HK-2 (cell line): Measurements from ENCODE around the gene CLRN3.

Source experiments
- DNase-seq: peaks from one replicate; pipeline ENCODE4 v3.0.0-alpha.2; 2018; ENCODE audit not compliant: unreplicated experiment

The CLRN3 gene

GRCh38 chr10:127874671-127875448, 17.9 kb downstream of the CLRN3 start:
- DNase-seq = no peak

DNA sequence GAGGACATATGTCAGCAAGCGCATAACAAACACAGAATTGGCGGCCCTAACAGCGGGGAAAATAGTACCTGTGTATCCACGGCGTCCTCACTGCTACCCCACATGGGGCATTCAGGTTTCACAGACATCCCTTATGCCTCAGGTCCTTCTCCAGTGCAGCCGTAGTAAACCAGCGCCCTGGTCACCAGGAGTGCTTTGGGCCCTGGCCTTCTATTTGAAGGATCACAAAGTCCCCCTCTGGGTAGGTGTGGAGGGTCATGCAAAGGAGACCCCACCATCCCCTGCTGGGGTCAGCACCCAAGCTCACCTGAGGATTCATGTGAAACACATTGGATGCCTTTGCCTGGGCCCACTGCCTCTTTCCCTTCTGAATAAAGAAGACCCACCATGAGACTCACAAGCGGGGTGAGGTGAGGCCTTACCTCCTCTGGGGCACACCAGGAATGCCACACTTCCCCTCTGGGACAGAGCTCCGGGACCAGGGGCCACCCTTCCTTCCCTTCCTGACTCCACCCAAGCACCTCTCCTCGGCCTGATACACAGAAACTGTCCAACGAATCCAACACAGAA, 18.8 kb downstream of the CLRN3 start:
- DNase-seq = no peak

GRCh38 chr10:127872871-127873600, 19.7 kb downstream of the CLRN3 start:
- DNase-seq = no peak

GRCh38 chr10:127872011-127872761, 20.6 kb downstream of the CLRN3 start:
- DNase-seq = no peak

DNA sequence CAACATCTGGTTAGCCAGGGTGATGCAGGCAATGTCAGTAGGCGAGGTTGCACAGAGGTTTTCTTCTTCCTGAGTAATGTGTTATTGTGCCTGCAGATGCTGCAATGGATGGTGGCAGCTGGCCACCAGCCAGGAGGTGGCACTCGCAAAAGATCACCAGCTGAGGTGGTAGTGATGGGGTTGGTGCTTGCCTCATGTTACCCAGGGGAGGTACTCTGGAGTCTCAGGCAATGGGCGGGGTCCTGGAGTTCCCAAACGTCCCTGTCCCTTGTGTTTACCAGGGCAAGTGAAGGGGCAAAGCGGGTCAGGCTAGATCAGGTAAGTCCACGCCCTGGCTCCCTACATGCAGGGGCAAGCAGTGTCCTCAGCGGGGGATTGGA, 21.1 kb downstream of the CLRN3 start:
- no peak for DNase-seq

DNA sequence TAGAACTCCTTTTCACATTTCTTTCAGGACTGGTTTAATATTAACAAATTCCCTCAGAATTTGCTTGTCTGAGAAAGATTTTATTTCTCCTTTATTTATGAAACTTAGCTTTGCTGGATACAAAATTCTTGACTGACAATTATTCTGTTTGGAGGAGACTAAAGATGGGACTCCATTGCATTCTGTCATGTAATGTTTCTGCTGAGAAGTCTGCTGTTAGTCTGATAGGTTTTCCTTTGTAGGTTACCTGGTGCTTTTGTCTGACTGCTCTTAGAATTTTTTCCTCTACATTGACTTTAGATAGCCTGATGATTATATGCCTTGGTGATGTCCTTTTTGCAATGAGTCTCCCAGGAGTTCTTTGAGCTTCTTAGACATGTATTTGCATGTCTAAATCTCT, 23.4 kb downstream of the CLRN3 start:
- no peak for DNase-seq

DNA sequence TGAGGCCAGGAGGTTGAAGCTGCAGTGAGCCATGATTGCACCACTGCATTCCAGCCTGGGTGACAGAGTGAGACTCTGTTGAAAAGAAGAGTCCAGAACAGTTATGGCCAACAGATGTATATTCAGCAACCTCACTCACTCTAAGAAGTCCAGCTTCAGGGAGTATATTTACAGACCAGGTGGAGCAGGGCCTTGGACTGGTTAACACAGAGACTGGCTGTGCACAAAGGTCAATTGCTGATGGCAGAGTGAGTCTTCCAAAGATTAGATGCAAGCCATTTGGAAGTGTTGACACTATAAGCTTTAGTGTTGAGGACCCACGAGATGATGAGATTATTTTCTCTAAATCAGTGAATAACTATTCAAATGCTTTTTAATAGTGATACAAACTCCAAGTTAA, 24.9 kb downstream of the CLRN3 start:
- DNase-seq = no peak

DNA sequence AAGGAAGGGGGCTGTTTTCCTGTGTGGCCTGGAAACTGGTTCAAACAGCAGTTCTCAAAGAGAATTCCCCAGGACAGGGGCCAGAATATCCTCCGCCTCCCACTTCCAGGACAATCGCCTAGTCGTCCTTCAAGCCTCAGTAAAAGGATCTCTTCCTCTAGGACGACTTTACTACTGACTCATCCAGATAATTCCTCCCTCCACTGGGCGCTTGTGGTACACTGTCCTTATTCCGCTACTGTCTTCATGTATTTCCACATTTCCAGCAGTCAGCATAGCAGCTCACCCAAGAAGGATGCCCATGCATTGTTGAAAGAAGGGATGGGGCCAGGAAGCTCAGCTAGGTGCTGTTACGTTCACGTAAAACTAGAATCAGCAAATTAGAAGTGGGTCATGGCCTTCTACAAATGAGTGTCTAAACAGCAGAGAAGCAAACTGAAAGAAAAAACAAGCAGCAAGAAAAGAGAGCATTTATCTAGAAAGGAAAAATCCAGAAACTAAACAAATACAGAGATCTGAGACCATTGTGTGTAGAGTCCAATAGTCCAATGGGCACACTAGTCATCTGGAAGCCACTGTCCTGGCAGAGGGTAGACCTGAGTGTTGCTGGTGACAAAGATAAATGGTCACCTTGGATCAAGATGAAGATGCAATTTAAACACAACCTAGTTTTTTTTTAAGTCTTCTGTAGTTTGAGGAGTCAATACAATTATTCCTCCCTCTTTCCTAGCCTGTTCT, 26.3 kb downstream of the CLRN3 start:
- no peak for DNase-seq

GRCh38 chr10:127863231-127863825, 29.4 kb downstream of the CLRN3 start:
- DNase-seq = no peak

DNA sequence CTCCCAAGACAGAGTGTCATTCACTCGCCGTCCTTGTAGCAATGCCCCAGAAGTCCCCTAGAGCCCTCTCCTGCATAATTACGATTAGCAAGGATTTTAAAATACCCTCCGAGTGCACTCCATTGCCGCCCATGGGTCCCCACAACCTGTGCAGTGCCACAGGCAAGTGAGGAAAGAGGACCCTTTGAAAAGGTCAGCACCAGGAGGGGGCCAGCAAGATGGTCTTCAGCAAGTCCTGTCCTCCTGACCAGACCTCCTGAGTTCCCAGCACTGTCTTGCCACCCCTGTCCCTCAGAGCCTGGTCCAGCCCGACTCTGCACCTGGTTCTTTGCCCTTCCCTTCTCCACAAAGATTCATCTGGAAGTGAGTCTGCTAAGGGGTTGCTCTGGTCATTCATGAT, 32.1 kb downstream of the CLRN3 start:
- no peak for DNase-seq

DNA sequence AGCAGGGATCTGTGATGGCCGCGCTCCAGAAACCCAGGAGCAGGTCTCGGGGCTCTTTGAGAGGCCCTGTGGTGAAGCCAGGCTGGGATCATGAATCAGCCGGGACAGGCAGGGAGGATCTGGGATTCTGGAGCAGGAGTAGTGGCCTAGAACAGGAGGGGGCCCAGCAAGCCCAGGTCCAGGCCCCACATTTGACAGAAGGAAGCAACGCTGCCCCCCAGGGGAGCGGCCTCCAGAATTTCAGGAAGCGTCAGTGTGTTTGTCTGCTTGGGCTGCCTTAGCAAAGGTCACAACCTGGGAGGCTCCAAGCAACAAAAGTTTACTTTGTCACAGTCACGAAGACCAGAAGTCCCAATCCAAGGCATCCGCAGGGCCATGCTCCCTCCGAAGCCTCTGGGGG, 36.8 kb downstream of the CLRN3 start:
- DNase-seq = no peak

- no peak for DNase-seq
Measured at GRCh38 chr10:127855591-127855881, 37.2 kb downstream of the CLRN3 start.

- no peak for DNase-seq
Measured at GRCh38 chr10:127854769-127855590, 37.8 kb downstream of the CLRN3 start.

DNA sequence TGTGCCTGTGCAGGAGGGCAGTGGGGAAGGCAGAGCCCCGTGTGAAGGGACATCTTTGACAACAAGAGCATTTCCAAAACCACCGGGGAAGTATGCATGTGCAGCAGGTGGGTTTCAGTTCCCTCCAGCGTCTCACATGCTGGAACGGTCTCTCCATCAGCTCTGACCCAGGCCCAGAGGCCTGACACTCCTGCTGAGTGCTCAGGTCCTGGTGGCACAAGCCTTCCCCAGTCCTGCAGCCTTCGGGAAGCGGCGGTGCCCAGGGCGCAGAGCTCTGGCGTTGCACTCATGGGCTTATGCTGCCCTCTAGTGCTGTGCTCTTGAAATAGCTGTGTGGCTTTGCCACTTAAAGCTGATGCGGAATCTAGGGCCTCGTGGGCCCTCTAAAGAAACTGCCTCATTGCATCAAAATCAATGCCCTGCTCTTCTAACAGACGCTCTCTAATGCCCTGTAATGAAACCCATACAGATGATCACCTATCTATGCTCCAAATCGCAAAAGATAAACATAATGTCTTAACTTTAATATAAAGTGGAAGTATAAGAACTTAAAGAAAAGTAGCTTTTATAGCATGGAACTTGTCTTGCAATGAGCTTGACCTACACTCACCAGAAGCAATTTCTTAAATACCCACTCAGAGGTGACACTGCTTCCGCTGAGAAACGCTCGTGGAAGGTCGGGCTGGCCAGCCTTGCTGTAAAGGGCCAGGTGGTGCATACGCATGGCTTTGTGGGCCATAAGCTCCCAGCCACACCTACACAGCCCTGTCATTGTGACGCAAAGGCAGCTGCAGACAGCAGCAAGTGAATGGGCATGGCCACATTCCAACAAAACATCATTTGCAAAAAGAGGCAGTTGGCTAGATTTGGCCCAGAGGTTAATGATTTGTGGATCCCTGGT, 38.6 kb downstream of the CLRN3 start:
- DNase-seq = peak; percentile 72

GRCh38 chr10:127852456-127852855, 40.3 kb downstream of the CLRN3 start:
- DNase-seq = no peak

GRCh38 chr10:127851661-127852194, 41.0 kb downstream of the CLRN3 start:
- DNase-seq = no peak

- no peak for DNase-seq
Measured at GRCh38 chr10:127850944-127851343, 41.8 kb downstream of the CLRN3 start.

DNA sequence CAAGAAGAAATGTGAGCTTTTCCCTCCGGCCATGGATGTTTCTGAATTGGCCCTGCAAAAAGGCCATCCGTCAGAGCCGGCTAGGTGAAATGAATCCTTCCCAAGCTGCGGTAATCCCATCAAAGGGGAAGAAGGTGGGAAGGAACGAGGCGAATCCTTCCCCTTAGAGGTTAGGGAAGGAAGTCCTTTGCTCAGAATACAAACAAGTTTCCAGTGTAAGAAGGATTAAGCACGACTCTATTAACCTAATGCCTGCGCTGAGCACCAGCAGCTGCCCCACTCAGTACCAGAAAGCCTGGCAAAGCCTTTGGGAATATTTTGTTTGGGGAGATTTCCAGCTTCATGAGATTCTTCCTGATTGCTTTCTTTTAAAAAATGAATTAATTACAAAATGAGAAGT, 42.8 kb downstream of the CLRN3 start:
- no peak for DNase-seq

- DNase-seq = no peak
Measured at GRCh38 chr10:127849224-127849623, 43.5 kb downstream of the CLRN3 start.
